GM19395 (cell line): ENCODE measurements around the gene SEMA6A.
A peak's percentile ranks its signal among the peaks of the same experiment; 100 is the strongest.

ENCODE experiments used
- ATAC-seq: cut with Tn5 transposase; IDR thresholded peaks from one replicate; pipeline ENCODE4 v1.9.1; 2021; ENCODE audit warnings: mild to moderate bottlenecking, moderate library complexity; ENCODE audit not compliant: unreplicated experiment

Gene SEMA6A

DNA sequence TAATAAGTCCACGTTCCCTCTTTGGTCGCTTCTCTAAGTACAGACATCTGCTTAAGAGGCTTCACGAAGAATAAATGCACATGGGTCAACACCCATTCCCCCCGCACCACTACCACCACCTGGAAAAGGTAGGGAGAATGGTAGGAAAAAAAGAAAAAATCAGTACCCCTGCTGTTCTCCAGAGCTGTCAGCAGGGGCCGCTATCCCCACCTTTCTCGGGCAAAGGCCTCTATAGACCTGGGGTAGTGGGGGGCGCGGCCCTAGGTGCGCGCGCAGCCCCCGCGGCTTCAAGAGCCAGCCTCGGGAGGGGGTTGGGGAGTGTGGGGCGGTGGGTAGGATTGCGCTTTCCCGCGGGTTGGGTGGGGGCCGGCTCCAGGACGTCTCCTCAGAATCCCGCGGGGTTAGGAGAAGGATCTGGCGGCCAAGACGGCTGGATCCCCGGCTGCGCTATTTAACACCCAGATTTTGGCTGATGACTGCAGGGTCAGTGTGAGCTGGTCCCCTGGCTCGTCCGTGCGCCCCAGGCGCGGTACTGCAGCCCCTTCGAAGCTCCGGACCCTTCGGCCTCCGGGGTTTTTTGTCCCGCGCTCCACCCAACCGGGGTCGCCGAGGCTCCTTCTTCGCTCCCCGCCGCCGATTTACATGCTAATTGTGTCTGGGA, 1.6 kb upstream of the SEMA6A start:
- ATAC-seq: peak; percentile 49

DNA sequence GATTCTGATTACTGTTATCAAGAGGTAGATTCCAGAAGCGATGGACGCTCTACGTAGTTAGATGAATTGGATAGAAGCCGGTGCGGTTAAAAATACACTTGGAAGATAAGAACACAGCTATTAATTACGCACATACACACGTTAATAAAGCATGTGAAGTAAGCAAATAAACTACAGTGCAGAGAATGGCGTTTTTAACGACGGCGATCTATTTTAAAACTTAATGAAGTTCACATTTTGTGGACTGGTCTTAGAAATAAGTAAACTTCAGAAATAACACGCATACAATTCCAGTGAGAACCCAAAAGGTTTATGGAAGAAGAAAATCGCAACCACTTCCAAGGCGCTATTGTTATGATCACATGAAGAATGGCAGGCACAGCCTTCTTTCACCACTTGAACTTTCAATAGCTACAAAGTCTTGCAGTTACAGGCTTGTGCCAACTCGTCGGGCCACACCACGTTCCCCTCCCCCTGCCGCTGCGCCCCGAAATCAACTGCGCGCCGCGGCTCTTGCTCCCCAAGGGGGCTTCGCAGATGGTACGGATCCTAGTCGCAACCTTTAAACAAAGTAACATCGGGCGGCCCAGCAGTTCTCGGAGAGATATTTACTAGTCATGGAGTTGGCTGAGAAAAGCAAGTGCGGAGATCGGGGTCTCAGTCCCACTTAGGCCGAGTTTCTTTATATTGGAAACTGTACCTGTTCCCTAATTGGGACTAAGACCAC, 866 bp upstream of the SEMA6A start:
- ATAC-seq: no peak

DNA sequence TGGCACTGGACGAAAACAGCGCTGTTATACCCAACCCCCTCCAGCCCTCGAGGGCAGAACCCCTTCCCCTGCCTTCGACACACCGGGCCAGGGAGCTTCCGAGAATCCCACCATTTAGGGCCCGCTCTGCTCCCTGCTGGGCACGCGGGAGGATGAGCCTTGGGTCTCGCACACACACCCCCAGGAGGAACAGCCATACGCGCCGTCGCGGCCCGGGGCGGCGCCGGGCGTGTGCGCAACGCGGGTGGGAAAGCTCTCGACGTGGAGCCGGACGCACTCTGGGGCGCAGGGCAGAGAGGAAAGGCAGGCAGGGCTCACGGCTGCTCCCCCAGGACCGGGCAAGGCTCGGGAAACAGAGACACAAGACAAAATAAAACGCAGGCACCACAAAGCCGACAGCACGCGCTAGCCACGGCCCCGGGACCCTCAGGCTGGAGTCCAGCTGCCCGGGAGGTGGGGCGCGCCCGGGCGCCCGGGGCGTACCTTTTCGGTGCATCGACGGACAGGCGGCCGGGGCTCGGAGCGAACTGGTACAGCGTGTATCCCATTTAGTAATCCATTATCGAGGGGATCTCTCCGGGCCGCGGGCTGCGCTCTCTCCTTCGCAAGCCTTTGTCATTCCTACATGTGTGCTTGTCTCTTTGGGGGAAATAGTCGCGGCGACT, 789 bp downstream of the SEMA6A start:
- ATAC-seq: no peak

DNA sequence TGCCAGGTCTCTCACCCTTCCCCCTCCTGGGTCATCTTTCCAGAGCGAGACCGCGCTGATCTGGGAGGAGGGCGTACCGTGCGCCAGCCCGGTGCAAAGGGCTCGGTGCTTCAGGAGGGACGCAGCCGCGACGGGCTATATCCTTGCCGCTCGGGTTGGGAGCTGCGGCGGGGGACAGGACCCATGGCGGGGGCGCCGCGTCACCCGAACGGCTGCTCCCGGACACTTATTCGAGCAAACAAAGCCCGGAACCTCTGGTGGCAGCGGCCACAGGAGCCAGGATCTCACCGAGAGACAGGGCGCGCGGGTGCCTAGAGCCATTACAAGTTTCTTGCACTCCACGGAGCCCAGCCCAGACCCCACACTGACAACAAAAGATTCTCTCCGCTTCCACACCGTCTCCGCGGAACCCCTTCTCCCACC, 1.3 kb downstream of the SEMA6A start:
- ATAC-seq: no peak

DNA sequence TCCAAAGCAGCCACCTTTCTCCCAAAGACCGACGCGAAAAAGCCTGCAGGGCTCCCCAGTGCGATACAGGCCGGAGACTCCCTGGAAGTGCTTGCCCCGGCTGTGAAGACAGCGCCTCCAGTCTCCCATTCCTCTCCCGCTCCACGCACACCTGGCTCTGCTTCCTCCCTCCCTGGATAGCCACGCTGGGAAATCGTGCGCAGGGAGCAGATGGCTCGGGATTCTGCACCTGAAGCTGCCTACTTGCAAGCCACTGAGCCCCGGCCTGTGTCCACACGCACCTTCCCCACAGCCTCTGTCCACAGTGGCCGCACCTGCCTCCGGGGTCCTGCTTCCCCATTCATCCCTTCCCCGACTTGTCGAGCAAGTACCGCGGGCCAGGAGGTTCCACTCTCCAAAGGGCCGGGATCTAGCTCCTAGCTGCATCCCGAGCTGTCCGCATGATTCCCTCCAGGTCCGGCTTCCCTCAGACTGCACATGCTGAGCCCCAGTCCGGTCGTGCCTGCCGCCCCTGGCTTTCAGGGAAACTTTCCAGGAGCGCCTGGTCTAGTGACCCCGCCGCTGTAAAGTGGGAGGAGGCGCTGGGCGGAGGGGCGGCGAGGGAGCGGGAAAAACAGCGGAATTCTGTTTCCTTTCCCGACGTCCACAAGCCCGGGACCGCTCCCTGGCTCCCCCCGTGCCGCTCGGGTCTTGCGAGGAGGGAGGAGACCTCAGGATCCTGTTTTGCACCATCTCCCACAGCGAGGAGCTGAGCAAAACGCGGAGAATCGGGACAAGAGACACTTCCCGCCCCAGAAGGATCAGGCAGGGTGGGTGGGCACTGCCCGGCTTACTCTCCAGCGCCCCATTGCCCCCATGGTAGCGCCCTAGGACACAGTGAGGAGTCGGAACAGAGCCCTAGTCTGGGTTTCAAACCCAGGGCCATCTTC, 2.0 kb downstream of the SEMA6A start:
- no peak for ATAC-seq

- no peak for ATAC-seq
These were observed 2.9 kb downstream of the SEMA6A start for GRCh38 chr5:116571568-116572349.

DNA sequence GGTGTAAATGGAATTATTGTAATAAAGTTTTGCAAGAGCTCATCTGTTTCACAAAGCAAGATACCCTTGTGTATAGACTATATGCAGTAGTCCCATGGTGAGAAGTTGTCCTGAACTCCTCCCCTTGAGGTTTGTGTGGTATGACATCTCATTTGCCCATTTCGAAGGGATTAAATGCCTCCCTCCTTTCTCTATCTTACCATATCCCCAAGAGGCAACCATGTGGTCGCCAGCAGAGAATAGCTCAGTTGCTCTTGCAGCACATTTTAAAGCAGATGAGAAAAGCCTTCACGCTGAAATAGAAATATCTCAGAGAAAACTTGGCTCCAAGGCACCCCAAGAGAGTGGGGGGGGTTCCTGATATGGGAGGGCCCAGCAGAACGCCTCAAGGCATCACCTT, 4.6 kb downstream of the SEMA6A start:
- no peak for ATAC-seq

DNA sequence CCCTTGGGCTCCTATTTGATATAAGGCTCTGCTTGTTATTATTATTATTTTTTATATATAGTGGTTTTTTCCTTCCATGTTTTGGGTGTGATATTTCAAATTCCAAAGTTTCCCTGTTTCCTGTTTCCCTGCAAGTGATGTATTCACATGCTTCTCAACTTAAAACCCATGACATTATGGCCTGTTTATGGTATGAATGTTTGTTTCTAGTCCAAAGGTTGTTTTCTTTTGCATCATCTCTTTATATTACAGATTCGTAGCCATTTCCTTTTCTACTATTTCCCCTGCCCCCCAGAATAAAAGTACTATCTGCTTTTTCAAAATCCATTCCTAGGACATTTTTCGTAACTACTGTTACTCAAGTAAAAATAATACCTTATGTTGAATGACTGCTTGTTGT, 7.5 kb downstream of the SEMA6A start:
- no peak for ATAC-seq

DNA sequence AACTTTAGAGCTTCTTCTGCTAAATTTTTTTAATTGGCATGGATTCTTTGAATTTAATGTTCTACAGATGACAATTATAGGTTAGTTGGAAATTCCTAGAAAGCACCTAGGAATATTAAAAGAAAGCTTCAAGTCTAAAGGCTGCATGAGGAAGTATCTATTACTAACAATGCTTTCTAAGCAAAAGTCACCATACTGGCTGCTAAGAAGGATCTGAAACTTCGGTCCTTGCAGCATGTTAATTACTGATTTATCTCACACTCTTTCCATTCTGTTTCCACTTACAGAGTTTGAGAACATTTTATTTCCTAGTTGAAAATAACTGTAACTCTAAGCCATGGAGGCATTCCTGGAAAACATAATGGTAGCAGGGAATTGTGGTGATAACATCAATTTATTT, 8.4 kb downstream of the SEMA6A start:
- ATAC-seq: peak; percentile 91

DNA sequence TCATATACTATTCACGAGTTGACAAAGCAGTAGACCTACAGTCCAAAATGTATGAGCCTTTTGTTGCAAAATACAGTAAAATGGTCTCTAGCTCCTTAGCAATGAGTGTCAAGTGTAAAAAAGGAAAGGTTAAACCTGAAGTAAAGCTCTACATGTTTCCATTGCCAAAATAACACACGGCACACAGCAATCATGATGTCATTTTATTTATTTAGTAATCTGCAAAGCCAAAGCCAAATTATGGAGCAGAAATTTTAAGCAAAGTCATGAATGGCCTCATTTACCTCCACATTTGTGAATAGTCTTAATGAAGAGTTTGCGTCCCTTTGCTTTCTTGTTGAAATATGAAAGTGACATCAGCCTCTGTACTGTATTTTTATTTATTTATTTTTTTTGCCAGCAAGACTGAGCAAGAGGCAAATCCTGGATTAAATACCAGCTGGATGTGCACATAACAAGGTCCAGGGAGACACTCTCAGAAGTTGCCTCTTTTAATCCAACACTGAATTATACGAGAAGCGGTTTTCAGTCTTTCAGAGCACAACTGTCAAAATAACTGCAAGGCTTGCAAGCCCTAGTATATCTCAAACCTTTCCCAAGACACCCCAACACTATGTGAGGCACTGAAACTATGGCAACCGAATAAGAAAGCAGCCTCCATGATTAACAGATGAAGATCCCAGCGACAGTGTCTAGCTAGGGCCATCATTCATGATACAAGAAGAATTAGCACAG, 9.7 kb downstream of the SEMA6A start:
- no peak for ATAC-seq

DNA sequence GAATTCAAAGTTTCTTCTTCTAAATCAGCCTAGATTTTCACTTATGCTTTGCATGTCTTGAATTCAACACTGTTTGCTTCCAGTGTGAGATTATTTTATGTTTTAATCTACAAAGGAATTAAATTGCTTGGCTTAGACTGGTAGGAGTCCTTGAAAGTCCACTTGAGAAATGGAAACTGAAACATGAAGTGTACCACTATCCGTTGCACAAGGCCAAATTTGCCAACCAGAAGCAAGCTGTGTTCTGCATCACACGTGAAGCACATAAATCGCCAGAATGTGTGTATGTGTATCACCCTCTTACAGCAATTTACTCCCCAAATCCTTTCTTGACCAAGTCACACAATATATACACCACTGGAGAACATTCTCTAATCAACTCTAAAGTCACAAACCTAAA, 10.3 kb downstream of the SEMA6A start:
- no peak for ATAC-seq

DNA sequence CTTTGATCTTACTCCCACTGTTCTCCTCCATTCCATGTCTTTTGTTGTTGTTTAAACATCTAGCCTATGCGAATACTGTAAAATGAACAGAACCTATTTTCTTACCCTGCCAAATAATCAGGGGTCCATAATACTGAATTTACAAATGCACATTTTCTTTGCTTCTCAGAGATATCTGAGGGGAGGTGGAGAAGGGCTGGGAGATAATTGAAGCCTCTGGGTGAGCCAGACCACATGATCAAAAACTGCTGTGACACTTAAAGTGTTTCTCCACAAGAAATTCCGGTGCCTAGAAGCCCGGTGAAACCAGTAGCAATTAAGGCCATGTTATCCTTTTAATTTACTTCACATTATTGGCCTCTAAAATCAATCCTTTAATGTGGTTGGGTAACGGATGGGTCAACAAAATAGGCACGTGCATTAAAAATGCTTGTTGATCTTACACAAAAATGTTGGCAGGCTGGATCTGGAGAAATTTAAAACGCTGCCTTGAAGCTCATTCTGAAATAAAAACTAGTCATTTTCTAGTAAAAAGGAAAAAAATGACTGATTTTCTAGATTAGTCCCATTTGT, 10.8 kb downstream of the SEMA6A start:
- no peak for ATAC-seq

DNA sequence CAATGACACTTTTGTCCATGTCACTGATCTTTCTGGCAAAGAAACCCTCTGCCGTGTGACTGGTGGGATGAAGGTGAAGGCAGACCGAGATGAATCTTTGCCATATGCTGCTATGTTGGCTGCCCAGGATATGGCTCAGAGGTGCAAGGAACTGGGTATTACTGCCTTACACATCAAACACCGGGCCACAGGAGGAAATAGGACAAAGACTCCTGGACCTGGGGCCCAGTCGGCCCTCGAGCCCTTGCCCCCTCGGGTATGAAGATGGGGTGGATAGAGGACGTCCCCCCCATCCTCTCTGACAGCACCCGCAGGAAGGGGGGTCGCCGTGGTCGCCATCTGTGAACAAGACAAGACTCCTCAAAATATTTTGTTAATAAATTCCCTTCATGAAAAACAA, 12.0 kb downstream of the SEMA6A start:
- no peak for ATAC-seq

GRCh38 chr5:116561658-116562057, 13.0 kb downstream of the SEMA6A start:
- no peak for ATAC-seq

GRCh38 chr5:116559673-116560164, 14.9 kb downstream of the SEMA6A start:
- no peak for ATAC-seq

- no peak for ATAC-seq
These were observed 15.4 kb downstream of the SEMA6A start for GRCh38 chr5:116559239-116559638.

GRCh38 chr5:116557669-116558271, 16.9 kb downstream of the SEMA6A start:
- peak; percentile 57 for ATAC-seq

- no peak for ATAC-seq
These were observed 19.9 kb downstream of the SEMA6A start for GRCh38 chr5:116554764-116555163.

GRCh38 chr5:116553366-116553765, 21.3 kb downstream of the SEMA6A start:
- no peak for ATAC-seq
